ENCODE results near the gene GOLGA6L7. TPM values are rescaled to one million over a fixed set of nuclear protein-coding genes. Genes with fewer than 3 reads are reported as not detected.
"Not testable (repeated sequence)": the region's sequence is repeated elsewhere in the genome, so short reads cannot be mapped to it uniquely, and the experiment has no call there.

The GOLGA6L7 gene
- total RNA-seq, 2 donors from 2014 or later: not detected

GRCh38 chr15:28875461-28876000 is 27.1 kb upstream of the GOLGA6L7 start:
- no peaks in the 10 kb centered on the region for H3K36me3 ChIP-seq
- no peak overlapping the region for H3K4me3 ChIP-seq
- no peak overlapping the region for H3K27ac ChIP-seq
- H3K9me3 ChIP-seq: no peaks in the 10 kb centered on the region
- no peak overlapping the region for H3K9ac ChIP-seq (ENCODE audit: low read depth in 2 of 2, low read length in 2 of 2)
- DNase-seq: no peak
- intact Hi-C loops (cut with DNase I): no loop called here
- H3K4me1 ChIP-seq: no peaks in the 10 kb centered on the region
- no peaks in the 10 kb centered on the region for H3K27me3 ChIP-seq
- no peak for TF ChIP-seq CTCF (IDR thresholded peaks at IDR 0.05)

DNA sequence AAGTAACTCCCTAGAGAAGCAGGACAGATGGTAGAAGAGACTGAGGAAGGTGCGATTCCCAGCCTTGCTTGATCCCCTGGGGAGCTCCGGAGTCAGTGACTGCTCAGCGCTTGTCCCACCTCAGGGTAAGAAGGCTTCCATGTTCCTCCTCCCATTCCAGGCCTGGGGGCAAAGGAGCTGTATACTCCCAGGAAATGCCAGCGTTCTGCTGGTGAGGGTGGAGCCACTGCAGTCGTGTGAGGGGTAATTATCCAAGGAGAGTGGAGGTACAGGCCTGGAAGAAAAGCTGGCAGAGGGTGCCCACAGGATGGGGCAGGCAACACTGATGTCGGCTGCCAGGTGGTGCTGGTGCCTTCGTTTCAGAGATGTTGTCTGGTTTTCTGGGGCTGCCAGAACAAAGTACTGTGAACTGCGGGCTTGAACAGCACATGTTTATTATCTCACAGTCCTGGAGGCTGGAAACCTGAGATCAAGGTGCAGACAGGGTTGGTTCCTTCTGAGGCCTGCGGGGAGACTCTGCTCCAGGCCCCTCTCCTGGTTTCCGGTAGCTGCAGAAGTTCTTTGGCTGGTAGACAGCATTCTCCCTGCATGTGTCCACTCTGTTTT is 25.2 kb upstream of the GOLGA6L7 start:
- no peaks in the 10 kb centered on the region for H3K9me3 ChIP-seq
- no peak overlapping the region for H3K27ac ChIP-seq
- no peak overlapping the region for H3K9ac ChIP-seq (ENCODE audit: low read depth in 2 of 2, low read length in 2 of 2)
- intact Hi-C loops (cut with DNase I): no loop called here
- no peaks in the 10 kb centered on the region for H3K36me3 ChIP-seq
- no peak overlapping the region for H3K4me3 ChIP-seq
- H3K27me3 ChIP-seq: no peaks in the 10 kb centered on the region
- TF ChIP-seq CTCF (IDR thresholded peaks at IDR 0.05): no peak
- H3K4me1 ChIP-seq: no peaks in the 10 kb centered on the region
- no peak for DNase-seq

GRCh38 chr15:28873006-28873405 is 24.6 kb upstream of the GOLGA6L7 start:
- intact Hi-C loops (cut with DNase I): no loop called here
- Histone ChIP-seq H3K36me3 (no peaks in the 10 kb centered on the region), H3K4me1 (no peaks in the 10 kb centered on the region), H3K4me3 (no peak overlapping the region), H3K27me3 (no peaks in the 10 kb centered on the region), H3K9ac (ENCODE audit: low read depth in 2 of 2, low read length in 2 of 2) (no peak overlapping the region), H3K27ac (no peak overlapping the region), H3K9me3 (no peaks in the 10 kb centered on the region)
- DNase-seq: no peak
- TF ChIP-seq CTCF (IDR thresholded peaks at IDR 0.05): no peak

DNA sequence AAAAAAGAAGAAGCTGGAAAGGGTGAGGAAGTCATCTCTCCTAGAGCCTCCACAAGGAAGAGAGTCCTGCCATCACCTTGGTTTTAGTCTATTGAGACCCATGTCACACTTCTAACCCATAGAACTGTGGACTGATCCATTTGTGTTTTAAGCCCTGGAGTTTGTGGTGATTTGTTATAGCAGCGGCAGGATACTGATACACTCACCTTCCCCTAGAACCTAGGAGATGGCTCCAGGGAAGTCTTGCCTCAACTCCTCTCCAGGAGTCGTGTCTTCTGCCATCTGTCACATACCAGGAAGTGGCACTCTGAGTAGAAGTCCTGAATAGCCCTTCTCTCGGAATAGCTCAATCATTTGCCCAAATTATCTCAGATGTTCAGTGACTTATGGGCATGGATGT is 22.7 kb upstream of the GOLGA6L7 start:
- H3K27me3 ChIP-seq: no peaks in the 10 kb centered on the region
- DNase-seq: no peak

GRCh38 chr15:28868744-28869345 is 20.4 kb upstream of the GOLGA6L7 start:
- no peaks in the 10 kb centered on the region for H3K27me3 ChIP-seq
- intact Hi-C loops (cut with DNase I): no loop called here
- DNase-seq: no peak
- no peak for TF ChIP-seq CTCF (IDR thresholded peaks at IDR 0.05)
- H3K4me3 ChIP-seq: no peak overlapping the region
- H3K9ac ChIP-seq (ENCODE audit: low read depth in 2 of 2, low read length in 2 of 2): no peak overlapping the region
- H3K36me3 ChIP-seq: no peaks in the 10 kb centered on the region
- no peaks in the 10 kb centered on the region for H3K4me1 ChIP-seq
- H3K9me3 ChIP-seq: no peaks in the 10 kb centered on the region
- no peak overlapping the region for H3K27ac ChIP-seq

More for the DNA sequence above, 22.7 kb upstream of the GOLGA6L7 start:
- Histone ChIP-seq H3K9ac (ENCODE audit: low read depth in 2 of 2, low read length in 2 of 2) (no peak overlapping the region), H3K27ac (no peak overlapping the region), H3K9me3 (no peaks in the 10 kb centered on the region), H3K4me1 (no peaks in the 10 kb centered on the region), H3K4me3 (no peak overlapping the region), H3K36me3 (no peaks in the 10 kb centered on the region)
- TF ChIP-seq CTCF (IDR thresholded peaks at IDR 0.05): no peak
- intact Hi-C loops (cut with DNase I): no loop called here

DNA sequence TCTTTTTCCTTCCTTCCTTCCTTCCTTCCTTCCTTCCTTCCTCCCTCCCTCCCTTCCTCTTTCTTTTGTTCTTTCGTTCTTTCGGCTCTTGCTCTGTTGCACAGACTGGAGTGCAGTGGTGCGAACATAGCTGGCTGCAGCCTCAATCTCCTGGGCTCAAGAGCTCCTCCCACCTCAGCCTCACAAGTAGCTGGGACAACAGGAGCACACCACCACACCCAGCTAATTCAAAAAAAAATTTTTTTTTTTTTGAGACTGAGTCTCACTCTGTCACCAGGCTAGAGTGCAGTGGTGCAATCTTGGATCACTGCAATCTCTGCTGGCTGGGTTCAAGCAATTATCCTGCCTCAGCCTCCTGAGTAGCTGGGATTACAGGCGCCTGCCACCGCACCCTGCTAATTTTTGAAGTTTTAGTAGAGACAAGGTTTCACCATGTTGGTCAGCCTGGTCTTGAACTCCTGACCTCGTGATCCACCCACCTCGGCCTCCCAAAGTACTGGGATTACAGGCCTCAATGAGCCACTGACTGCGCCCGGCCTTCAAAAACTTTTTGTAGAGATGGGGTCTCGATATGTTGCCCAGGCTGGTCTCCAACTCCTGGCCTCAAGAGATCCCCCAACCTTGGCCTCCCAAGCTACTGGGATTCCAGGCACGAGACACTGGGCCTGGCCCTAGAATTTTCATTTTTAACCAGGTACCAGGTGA is 13.3 kb upstream of the GOLGA6L7 start:
- DNase-seq; intact Hi-C loops (cut with DNase I); H3K27ac ChIP-seq: not testable (repeated sequence)

More for the DNA sequence above, 13.3 kb upstream of the GOLGA6L7 start:
- H3K9me3 ChIP-seq; H3K27me3 ChIP-seq; H3K4me3 ChIP-seq; H3K36me3 ChIP-seq; H3K4me1 ChIP-seq; H3K9ac ChIP-seq (ENCODE audit: low read depth in 2 of 2, low read length in 2 of 2): not testable (repeated sequence)
